Skeletal muscle cell (primary cell): ENCODE data around the gene PRKCB.
A peak's percentile ranks its signal among the peaks of the same experiment; 100 is the strongest.

ENCODE experiments used
- DNase-seq: peaks from one replicate; pipeline ENCODE4 v3.0.0-alpha.2; 2010; ENCODE audit warnings: low read depth
- H3K4me3 ChIP-seq: 2 replicates; pipeline ENCODE4 v1.5.1; 2011; ENCODE audit warnings: low read depth, mild to moderate bottlenecking, control low read depth, low read length, moderate library complexity

The PRKCB gene

DNA sequence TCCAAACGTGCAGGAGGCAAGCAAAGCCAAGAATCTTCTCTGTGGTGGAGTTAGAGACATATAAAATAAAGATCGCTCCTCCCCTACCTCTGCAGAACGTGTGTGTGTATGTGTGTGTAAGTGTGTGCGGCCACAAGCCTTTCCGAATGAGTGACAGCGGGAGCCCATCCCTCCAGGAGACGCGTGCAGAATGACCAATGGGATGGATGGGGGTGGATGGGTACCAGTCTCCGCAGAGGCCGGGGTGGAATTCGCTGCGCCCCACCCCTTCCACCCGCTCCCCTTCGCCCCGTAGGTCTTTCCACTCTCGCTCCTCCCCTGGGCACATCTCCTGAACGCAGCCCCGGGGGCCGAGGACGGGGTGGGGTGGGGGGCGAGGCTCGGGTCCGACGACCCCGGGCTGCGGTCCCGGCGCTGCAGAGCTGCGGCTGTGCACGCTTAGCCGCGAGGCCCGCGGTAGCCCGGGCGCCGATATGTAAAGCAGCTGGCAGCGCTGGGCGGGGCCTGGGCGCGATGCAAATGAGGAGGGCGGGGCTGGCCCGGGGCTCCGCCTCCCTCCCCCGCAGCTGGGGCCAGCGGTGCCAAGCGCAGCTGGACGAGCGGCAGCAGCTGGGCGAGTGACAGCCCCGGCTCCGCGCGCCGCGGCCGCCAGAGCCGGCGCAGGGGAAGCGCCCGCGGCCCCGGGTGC lies at the start of gene PRKCB:
Gene PRKCB (plus strand): TSS at position 594 of the 688 bp plus-strand sequence.
- no peak for DNase-seq
- peak within 1 kb of the TSS; percentile 31 for H3K4me3 ChIP-seq

DNA sequence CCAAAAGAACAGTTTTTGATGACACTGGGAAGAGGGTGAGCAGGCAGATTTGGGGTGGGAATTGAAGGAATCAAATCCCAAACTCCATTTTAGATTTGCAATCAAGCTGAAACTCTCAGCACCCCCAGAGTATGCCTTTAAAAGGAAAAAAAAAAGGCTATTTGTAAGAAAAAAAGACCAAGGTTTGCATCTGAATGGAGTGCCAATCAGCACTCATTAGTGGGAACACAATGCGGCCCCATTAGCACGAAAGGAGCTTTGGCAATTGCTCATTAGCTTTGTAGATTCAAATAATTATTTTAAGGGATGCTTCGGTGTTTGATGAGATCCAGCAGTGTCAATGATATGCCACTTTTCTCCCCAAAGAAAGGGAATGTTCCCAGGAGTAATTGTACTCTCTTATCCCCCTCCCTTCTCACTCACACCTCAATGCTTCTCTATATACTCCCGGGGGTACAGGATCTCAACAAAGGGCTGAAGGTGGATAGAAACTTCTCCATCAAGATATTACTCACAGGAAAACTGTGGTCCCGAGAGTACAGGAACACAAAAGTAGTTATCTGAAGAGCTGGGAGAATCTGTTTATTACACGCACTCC lies 48.7 kb upstream of the PRKCB start:
- H3K4me3 ChIP-seq: no peak overlapping the region
- DNase-seq: no peak

DNA sequence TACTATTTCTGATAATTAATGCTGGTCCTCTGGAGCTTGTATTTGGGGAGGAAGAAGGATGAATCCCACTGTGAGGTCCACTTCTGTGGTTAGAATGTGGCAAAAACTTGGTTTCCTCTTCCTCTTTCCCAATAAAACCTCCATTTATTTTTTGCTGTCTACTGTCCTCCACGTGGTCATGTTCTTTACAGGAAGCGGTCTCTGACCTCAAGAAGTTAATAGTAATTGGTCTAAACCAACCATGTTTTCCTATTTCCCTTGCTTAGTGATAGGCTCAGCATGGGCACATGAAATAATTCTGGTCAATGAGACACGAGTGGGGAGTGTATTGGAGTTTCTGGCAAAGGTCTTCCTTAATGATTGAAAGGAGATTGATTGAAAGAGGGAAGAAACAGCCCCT lies 47.1 kb upstream of the PRKCB start:
- H3K4me3 ChIP-seq: no peak overlapping the region
- no peak for DNase-seq

DNA sequence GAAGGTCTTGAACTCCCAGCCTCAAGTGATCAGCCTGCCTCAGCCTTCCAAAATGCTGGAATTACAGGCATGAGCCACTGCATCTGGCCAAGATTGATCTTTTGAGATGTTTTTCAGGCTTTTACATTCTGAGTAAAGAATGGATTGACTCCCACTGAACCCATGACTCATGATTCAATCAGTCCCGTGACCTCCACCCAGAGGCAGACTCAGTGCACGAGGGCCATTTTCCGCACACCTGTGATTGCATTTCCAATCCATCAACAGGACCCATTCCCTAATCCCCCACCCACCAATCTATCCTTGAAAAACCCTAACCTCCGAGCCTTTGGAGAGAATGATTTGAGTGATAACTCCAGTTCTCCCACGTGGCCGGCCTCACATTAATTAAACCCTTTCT lies 40.4 kb upstream of the PRKCB start:
- DNase-seq: no peak
- H3K4me3 ChIP-seq: no peak overlapping the region

DNA sequence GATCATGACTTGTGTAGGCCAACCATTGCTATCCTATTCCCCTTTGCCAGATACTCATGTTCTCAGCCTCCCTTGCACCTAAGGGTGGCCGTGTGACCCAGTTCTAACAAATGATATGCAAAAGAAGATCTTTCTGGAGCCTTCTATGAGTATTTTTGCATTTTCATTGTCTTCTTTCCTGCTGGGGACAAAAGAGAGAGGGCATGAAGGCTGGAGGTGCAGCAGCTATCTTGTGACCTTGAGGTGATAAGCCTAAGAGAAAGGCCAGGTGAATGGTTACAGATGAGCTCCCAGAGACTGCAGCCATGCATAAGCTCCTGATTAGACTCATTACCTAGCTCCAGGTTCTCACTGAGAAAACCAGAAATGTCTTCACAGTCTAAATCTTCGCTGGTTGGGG lies 38.8 kb upstream of the PRKCB start:
- no peak for DNase-seq
- no peak overlapping the region for H3K4me3 ChIP-seq

GRCh38 chr16:23801378-23801777 lies 34.4 kb upstream of the PRKCB start:
- no peak for DNase-seq
- no peak overlapping the region for H3K4me3 ChIP-seq

DNA sequence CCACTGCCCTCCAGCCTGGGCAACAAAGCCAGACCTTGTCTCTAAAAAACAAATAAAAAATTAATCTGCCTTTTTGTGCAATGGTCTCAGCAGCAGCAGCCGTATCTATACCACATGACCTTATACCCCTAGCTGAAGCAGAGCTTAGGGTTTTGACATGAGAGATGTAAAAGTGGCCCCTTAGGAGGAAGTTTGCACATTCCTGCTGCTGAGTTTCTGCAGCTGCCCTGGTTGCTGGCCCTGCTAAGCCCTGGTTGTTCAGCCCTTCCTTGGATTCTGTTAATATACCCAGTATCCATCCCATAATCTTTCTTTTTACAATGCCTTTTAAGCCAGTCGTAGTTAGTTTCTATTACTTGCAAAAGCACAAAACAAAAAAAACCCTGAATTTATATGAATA lies 33.0 kb upstream of the PRKCB start:
- no peak for DNase-seq
- H3K4me3 ChIP-seq: no peak overlapping the region

DNA sequence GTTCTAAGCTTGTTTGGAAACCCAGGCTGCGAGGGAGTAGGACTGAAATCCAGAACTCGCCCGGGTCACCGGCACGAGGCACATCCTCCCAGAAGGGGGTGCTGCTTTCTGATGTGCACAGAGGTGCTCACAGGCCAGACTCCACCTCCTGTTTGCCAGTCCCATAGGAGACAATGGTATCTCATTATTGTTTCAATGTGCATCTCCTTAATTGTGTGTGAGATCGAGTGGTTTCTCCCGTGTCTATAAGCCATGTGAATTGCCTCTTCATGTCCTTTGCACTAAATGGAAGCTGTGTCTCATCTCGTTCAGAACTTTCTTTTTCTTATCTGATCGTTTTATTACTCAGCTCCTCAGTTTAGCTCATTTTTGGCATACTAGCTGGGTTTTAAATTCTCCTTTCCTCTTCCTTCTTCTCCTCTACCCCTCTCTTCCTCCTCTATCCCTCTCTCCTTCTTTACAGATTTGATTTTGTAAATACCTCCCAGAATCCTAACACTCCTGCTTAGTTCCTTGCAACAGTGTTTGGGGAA lies 32.1 kb upstream of the PRKCB start:
- H3K4me3 ChIP-seq: no peak overlapping the region
- no peak for DNase-seq

DNA sequence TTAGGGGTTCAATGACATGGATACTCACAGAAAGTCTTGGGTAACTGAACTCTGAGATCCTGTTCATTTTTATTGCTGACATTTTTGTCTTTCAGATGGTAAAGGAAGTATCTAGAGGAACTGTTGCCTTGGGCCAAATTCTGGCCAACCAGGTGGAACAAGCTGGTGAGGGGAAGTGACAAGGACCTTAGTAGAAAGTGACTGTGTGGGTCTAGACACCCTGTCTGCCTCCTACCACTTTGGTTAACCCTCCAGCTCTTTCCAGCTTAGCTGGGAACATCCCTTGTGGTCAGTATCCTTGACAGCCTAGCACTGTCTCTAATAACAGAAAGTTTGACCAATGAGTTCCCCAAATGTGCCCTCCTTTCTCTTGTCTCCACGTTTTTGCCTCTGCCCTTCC lies 28.8 kb upstream of the PRKCB start:
- H3K4me3 ChIP-seq: no peak overlapping the region
- DNase-seq: no peak

DNA sequence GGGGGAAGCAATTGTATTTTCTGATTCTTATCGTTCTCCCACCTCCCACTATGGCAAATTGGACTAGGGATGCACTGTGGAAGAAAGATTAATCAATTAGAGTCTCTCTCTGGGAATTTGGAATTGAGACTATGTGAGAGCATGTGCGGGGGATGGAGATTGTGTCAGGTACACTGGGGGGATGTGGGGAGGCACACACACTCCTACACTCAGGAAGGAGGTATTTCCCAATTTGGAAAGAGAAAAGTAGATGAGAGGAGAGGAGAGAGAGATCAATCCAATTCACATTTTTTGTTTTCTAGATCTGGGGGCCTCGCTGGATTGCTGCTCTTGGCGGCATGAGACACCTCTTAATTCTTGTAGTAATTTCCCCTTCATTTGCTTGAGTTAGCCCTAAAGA lies 14.3 kb upstream of the PRKCB start:
- no peak overlapping the region for H3K4me3 ChIP-seq
- no peak for DNase-seq

GRCh38 chr16:23821875-23822688 lies 13.7 kb upstream of the PRKCB start:
- no peak for DNase-seq
- H3K4me3 ChIP-seq: no peak overlapping the region

DNA sequence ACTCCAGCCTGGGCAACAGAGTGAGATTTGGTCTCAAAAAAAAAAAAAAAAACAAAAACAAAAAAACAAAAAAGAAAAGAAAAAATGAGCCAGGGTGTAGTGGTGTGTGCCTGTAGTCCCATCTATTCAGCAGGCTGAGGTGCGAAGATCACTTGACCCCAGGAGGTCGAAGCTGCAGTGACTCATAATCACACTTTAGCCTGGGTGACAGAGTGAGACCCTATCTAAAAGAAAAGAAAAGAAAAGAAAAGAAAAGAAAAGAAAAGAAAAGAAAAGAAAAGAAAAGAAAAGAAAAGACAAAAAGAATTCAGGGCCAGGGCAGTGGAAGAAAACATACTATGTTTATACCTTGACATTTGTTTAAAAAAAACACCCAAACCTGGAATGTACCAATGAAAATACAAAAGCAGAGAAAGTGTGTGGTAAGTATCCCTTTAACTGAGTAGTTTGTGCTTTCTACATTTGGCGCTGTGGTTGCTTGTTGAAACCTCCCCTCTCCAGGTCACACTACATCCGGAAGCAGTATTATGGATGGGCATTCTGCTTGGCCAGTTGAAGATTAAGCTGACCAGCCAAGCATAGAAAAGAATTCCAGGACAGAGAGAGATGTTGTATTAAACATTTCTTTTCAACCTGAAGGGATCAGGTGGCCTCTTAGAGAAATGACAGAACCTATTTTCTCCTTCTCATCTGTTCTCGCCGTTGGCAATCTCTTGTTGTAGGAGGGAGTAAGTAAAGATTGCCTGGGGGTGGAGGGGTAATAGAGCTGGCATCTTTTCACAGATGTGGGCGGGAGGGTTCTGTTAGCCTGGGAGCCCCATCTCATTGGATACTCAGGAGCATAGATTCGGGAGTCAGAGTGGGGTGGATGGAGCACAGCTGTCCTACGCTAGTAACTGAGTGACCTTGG lies 12.1 kb upstream of the PRKCB start:
- DNase-seq: no peak
- no peak overlapping the region for H3K4me3 ChIP-seq

DNA sequence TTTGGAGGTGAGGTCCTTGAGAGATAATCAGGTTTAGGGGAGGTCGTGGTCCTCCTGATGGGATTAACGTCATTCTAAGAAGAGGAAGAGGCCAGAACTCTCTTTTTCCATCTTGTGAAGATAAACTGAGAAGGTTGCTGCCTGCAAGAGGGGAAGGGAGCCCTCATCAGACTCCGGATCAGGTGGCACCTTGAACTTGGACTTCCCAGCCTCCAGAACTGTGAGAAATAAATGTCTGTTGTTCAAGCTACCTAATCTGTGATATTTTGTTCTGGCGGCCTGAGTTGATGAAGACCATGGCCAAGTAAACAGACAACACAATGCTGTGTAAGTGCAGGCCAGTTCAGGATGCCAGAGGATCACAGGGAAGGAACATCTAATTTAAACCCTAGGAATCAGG lies 10.9 kb upstream of the PRKCB start:
- DNase-seq: no peak
- no peak overlapping the region for H3K4me3 ChIP-seq

DNA sequence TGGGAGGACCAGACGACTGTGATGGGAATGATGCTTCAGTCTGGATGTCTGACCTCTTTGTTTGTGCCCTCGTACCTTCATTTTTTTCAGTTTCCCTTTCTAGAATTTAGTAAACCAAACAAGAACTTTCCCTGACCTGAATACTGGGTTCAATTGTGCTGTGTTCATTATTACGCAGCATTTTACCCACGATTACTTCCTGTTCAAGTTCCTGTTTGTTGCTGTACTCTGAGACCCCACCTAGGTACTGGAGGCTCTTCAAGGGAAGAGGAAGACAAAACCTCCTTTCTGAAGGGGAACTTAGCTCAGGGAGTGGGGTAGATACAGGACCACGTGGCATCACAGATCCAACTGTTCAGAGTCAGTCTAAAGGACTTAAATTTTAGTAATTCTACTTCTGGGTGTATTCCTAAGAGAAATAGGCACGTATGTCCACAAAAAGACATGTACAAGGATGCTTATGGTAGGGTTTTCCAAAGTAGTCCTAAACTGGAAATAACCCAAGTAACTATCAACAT lies 9.2 kb upstream of the PRKCB start:
- DNase-seq: no peak
- H3K4me3 ChIP-seq: no peak overlapping the region

DNA sequence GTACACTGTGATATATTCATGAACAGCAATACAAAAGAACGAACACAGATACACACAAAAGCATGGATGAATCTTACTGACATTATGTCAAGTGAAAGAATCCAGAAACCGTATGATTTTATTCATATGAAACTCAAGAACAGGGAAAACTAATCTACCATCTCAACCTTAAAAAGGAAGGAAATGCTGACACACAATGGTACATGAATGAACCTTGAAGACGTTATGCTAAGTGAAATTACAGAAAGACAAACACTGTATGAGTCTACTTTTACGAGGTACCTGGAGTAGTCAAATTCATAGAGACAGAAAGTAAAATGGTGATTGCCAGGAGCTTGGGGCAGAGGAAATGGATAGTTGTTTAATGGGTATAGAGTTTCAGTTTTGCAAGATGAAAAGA lies 8.7 kb upstream of the PRKCB start:
- no peak for DNase-seq
- no peak overlapping the region for H3K4me3 ChIP-seq

DNA sequence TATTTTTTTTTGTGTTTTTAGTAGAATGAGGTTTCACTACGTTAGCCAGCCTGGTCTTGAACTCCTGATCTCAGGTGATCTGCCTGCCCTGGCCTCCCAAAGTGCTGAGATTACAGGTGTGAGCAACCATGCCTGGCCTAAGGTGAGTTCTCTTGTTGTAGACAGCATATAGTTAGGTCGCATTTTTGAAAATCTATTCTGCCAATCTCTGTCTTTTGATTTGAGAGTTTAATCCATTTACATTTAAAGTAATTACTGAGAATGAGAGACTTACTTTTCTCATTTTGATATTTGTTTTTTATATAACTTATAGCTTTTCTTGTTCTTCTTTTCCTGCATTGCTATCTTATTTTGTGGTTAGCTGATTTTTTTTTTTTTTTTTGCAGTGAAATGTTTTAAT lies 6.3 kb upstream of the PRKCB start:
- no peak overlapping the region for H3K4me3 ChIP-seq
- DNase-seq: no peak

DNA sequence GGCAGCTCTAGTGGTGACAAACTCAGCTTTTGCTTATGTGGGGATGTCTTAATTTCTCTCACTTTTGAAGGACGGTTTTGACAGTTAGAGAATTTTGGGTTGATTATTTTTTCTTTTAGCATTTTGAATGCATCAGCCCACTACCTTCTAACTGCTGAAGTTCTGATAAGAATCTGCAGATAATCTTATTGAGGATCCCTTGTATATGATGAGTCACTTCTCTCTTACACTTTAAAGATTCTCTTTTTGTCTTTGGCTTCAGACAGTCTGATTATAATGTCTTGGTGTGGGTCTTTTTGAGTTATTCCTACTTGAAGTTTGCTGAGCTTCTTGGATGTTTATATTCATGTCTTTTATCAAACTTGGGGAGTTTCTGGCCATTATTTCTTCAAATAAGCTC lies 5.5 kb upstream of the PRKCB start:
- H3K4me3 ChIP-seq: no peak overlapping the region
- no peak for DNase-seq

DNA sequence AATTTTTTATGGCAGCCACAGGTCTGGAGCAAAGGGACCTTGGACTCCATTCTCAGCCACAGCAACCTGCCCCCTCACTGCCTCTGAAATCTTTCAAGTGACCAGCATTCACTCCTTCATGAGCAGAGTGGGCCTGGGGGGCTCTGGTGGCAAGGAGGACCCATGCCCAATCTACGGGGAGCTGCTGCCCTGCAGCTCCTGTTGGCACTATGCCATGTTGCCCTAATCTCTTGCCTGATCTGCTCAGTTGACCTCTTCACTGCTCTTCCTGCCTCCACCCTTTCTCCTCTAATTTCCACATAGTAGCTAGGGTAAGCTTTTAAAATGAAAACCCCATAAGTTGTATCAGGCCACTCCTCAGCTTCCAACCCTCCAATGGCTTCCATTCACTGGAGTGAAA lies 2.9 kb upstream of the PRKCB start:
- H3K4me3 ChIP-seq: no peak overlapping the region
- no peak for DNase-seq

DNA sequence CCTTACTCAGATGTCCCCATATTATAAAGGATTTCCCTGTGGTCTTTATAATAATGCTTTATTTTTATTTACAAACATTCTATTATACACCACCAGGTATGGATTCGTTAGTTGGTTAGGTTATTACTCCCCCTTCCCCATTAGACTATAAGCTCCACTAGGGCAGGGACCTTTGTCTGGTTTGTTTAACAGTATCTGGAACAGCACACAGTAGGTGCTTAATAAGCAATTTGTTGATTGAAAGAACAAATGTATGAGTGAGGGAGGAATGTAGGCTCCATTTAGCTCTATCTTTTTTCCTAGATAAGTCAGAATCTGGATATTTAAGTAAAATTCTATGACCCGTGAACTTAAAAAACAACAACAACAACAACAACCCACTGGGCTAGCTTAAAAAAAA lies 2.3 kb upstream of the PRKCB start:
- H3K4me3 ChIP-seq: no peak overlapping the region
- DNase-seq: no peak
